B cell (primary cell): ENCODE data around the gene NID1. TPM values are rescaled to one million over a fixed set of nuclear protein-coding genes. Genes with fewer than 3 reads are reported as not detected.

Experiments
- ATAC-seq: fragments of 200-7000 bp; cut with Tn5 transposase; one replicate; pipeline ENCODE4 v1.10.0; 2021; ENCODE audit warnings: low read depth, mild to moderate bottlenecking, moderate number of reproducible peaks, moderate library complexity
- CTCF ChIA-PET: fragments of 350-600 bp; sonication (Branson Sonifier 250); formaldehyde crosslinking; loops from one replicate; lab custom pipeline; 2021; ENCODE audit warnings: antibody characterized with exemption, inconsistent platforms; lab: Charles Lee
- POLR2A ChIA-PET: fragments of 350-600 bp; sonication (Branson Sonifier 250); formaldehyde crosslinking; loops from one replicate; lab custom pipeline; 2021; ENCODE audit warnings: antibody characterized with exemption; lab: Charles Lee
- DNase-seq: peaks from one replicate; pipeline ENCODE4 v3.0.0; 2013
- H2AFZ ChIP-seq: 2 replicates; pipeline ENCODE4 v1.6.1; 2012; ENCODE audit warnings: mild to moderate bottlenecking, low read depth, low read length; ENCODE audit not compliant: insufficient read depth, poor library complexity, severe bottlenecking
- H3K27ac ChIP-seq, 2 donors: 1 replicate in 1 of 2; 2 replicates in 1 of 2; pipeline ENCODE4 v1.5.1; 2012 to 2013; ENCODE audit warnings: low read length in 2 of 2, mild to moderate bottlenecking in 2 of 2, moderate library complexity in 1 of 2
- H3K27me3 ChIP-seq, 4 experiments: fragments of 200-600 bp in 1 of 4; sonication (generic) in 1 of 4; replicated peaks in 1 of 4; 1 replicate in 2 of 4; 2 replicates in 2 of 4; pipeline versions ENCODE4 v1.6.1 to v1.7.0; 2013 to 2016; ENCODE audit warnings: low read length in 3 of 4, mild to moderate bottlenecking in 2 of 4, mixed read lengths in 1 of 4, moderate library complexity in 1 of 4; ENCODE audit not compliant: insufficient read depth in 4 of 4, control insufficient read depth in 3 of 4; ENCODE audit errors: control extremely low read depth in 1 of 4
- H3K36me3 ChIP-seq, 2 experiments: replicated peaks in 1 of 2; 1 replicate in 1 of 2; 2 replicates in 1 of 2; pipeline versions ENCODE4 v1.6.1 to v1.7.1; 2013; ENCODE audit warnings: low read length in 1 of 2; ENCODE audit not compliant: insufficient read depth in 2 of 2, control insufficient read depth in 1 of 2; ENCODE audit errors: control extremely low read depth in 1 of 2, extremely low read depth in 1 of 2
- H3K4me1 ChIP-seq, 2 donors: fragments of 200-600 bp in 1 of 2; sonication (generic) in 1 of 2; 1 replicate in 1 of 2; 2 replicates in 1 of 2; pipeline versions ENCODE4 v1.5.1 to v1.6.1; 2013 to 2017; ENCODE audit warnings: low read length in 2 of 2; ENCODE audit not compliant: control insufficient read depth in 2 of 2, insufficient read depth in 2 of 2
- H3K4me2 ChIP-seq: replicated peaks from 2 replicates; pipeline ENCODE3; 2012; ENCODE audit warnings: mild to moderate bottlenecking, low read depth, low read length; ENCODE audit not compliant: poor library complexity, severe bottlenecking
- H3K4me3 ChIP-seq, 5 experiments: fragments of 200-600 bp in 1 of 5; sonication (generic) in 1 of 5; 1 replicate in 3 of 5; 2 replicates in 2 of 5; pipeline versions ENCODE4 v1.5.1 to v1.7.0; 2011 to 2016; ENCODE audit warnings: low read length in 4 of 5, mild to moderate bottlenecking in 4 of 5, low read depth in 2 of 5, control low read depth in 1 of 5, moderate library complexity in 1 of 5; ENCODE audit not compliant: insufficient read depth in 1 of 5; ENCODE audit errors: control extremely low read depth in 1 of 5, extremely low read depth in 1 of 5
- H3K79me2 ChIP-seq: fragments of 200-600 bp; sonication (generic); one replicate; pipeline ENCODE4 v1.6.0; 2016; ENCODE audit warnings: low read length; ENCODE audit not compliant: control insufficient read depth, insufficient read depth
- H3K9ac ChIP-seq: fragments of 200-600 bp; sonication (generic); 2 replicates; pipeline ENCODE4 v1.6.1; 2017; ENCODE audit warnings: mild to moderate bottlenecking, low read length, moderate library complexity
- H3K9me3 ChIP-seq, 3 donors: one replicate each; pipeline versions ENCODE4 v1.6.1 to v1.7.1; 2013; ENCODE audit warnings: low read length in 2 of 3; ENCODE audit not compliant: control insufficient read depth in 2 of 3, insufficient read depth in 1 of 3; ENCODE audit errors: control extremely low read depth in 1 of 3
- H4K20me1 ChIP-seq: 2 replicates; pipeline ENCODE4 v1.6.0; 2012; ENCODE audit warnings: mild to moderate bottlenecking, low read length; ENCODE audit not compliant: insufficient read depth, control insufficient read depth, poor library complexity, severe bottlenecking
- H3K27ac Mint-ChIP-seq: one replicate; pipeline ENCODE4 v1.8.0; 2021; ENCODE audit warnings: mixed read lengths
- H3K27me3 Mint-ChIP-seq: one replicate; pipeline ENCODE4 v1.8.0; 2021; ENCODE audit warnings: mixed read lengths
- H3K4me1 Mint-ChIP-seq: one replicate; pipeline ENCODE4 v1.8.0; 2021; ENCODE audit warnings: mixed read lengths
- H3K4me3 Mint-ChIP-seq: one replicate; pipeline ENCODE4 v1.8.0; 2021; ENCODE audit warnings: mixed read lengths
- H3K9me3 Mint-ChIP-seq: one replicate; pipeline ENCODE4 v1.8.0; 2022; ENCODE audit warnings: mixed read lengths; ENCODE audit not compliant: insufficient read depth
- EZH2 ChIP-seq: IDR thresholded peaks from 2 replicates; pipeline ENCODE4 v1.6.1; 2012; ENCODE audit warnings: borderline replicate concordance, low read depth, mild to moderate bottlenecking, moderate library complexity, low read length; ENCODE audit not compliant: insufficient read depth, poor library complexity, severe bottlenecking
- WGBS: methylation state at CpG from one replicate; pipeline ENCODE4 v1.1.5; 2013; ENCODE audit warnings: missing lambda C conversion rate; ENCODE audit not compliant: insufficient coverage; 5-methylcytosine and 5-hydroxymethylcytosine counted together
- intact Hi-C: fragments of 100-400 bp; cut with micrococcal nuclease; formaldehyde crosslinking; loops from one replicate; pipeline ENCODE4 v1.10.0; 2022
- polyA plus RNA-seq: library from polyadenylated mRNA; depleted of rRNA; stranded (reverse); fragments of >200 nt; gene quantifications from 2 replicates; pipeline ENCODE4 v1.2.3, GENCODE V29; 2012
- total RNA-seq, 2 donors: library from RNA; stranded (reverse); fragments of 120-200 nt in 1 of 2; gene quantifications; 1 replicate in 1 of 2; 2 replicates in 1 of 2; pipeline versions ENCODE4 v1.2.3 to v1.2.4, GENCODE V29; 2013 to 2022
- TF ChIP-seq, protein P1 (sequence below): fragments of 200-600 bp; IDR thresholded peaks from one replicate; pipeline ENCODE4 v1.8.0; 2022; ENCODE audit warnings: antibody characterized with exemption, mild to moderate bottlenecking

NID1 gene
- total and polyA plus RNA-seq, 2 donors (not counting 1 experiment from before 2014, with no cell fraction given) = 0.06 TPM; not detected in 1

- CTCF ChIA-PET = no interaction called here
Observed at GRCh38 chr1:236051242-236051791, 13.6 kb downstream of the NID1 start.

DNA sequence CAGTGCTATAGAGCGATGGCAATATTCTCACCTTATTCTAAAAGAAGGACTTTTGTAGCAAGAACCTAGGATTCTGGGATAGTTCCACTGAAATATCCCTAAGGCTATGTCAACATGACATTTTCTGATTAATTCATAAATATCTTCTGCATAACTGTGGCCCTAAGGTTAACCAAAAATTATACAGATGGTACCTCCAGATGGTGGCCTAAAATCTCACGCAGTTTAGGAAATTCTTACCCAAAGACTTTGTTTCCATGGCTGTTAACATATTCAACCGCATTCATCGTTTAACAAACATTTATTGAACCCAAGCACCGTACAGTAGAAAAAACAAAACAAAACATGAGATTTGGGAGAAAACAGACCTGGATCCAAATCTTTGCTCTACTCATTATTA lies 19.1 kb downstream of the NID1 start:
- Mint-ChIP-seq H3K27me3 (peaks cover 21% of the 10 kb centered on the region), H3K4me3 (no peak overlapping the region), H3K9me3 (no peaks in the 10 kb centered on the region), H3K27ac (no peak overlapping the region), H3K4me1 (no peaks in the 10 kb centered on the region)
- intact Hi-C loops = no loop called here
- Histone ChIP-seq H3K36me3 (no peaks in the 10 kb centered on the region), H3K4me2 (no peak overlapping the region), H2AFZ (no peak overlapping the region), H3K9me3 (peaks cover 0 to 10% (median 0%) of the 10 kb centered on the region in 3 donors), H3K79me2 (no peaks in the 10 kb centered on the region), H3K27me3 (peaks cover 0 to 3% (median 0%) of the 10 kb centered on the region in 4 experiments), H4K20me1 (no peaks in the 10 kb centered on the region), H3K4me3 (no peak overlapping the region), H3K9ac (no peak overlapping the region), H3K4me1 (no peaks in the 10 kb centered on the region), H3K27ac (no peak overlapping the region)
- ChIA-PET CTCF (interaction anchor here (1.1 kb wide), 1 partner anchor 261 kb away, joined by 3 read pairs; no protein-coding TSS in a partner anchor), POLR2A (no interaction called here)
- TF ChIP-seq, protein P1, sequence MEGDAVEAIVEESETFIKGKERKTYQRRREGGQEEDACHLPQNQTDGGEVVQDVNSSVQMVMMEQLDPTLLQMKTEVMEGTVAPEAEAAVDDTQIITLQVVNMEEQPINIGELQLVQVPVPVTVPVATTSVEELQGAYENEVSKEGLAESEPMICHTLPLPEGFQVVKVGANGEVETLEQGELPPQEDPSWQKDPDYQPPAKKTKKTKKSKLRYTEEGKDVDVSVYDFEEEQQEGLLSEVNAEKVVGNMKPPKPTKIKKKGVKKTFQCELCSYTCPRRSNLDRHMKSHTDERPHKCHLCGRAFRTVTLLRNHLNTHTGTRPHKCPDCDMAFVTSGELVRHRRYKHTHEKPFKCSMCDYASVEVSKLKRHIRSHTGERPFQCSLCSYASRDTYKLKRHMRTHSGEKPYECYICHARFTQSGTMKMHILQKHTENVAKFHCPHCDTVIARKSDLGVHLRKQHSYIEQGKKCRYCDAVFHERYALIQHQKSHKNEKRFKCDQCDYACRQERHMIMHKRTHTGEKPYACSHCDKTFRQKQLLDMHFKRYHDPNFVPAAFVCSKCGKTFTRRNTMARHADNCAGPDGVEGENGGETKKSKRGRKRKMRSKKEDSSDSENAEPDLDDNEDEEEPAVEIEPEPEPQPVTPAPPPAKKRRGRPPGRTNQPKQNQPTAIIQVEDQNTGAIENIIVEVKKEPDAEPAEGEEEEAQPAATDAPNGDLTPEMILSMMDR = no peak
- TF ChIP-seq EZH2 = no peak
- DNase-seq (no peak), ATAC-seq (no peak)
- 90% methylated on average over 4 of the region's 5 CpGs for WGBS

More at GRCh38 chr1:236051242-236051791, 13.6 kb downstream of the NID1 start:
- no peaks in the 10 kb centered on the region for H4K20me1 ChIP-seq
- TF ChIP-seq EZH2 = no peak
- H3K27me3 ChIP-seq = peaks cover 0 to 3% (median 0%) of the 10 kb centered on the region in 4 experiments
- Mint-ChIP-seq H3K4me1 (no peaks in the 10 kb centered on the region), H3K27me3 (peaks cover 28% of the 10 kb centered on the region), H3K9me3 (no peaks in the 10 kb centered on the region), H3K27ac (no peak overlapping the region), H3K4me3 (no peak overlapping the region)
- POLR2A ChIA-PET = no interaction called here
- no peaks in the 10 kb centered on the region for H3K79me2 ChIP-seq
- H2AFZ ChIP-seq = no peak overlapping the region
- no peak overlapping the region for H3K4me3 ChIP-seq
- WGBS = no CpG with 5 or more reads among the region's 9 CpGs
- peaks cover 0 to 2% (median 0%) of the 10 kb centered on the region in 3 donors for H3K9me3 ChIP-seq
- ATAC-seq = no peak
- H3K4me2 ChIP-seq = no peak overlapping the region
- no peaks in the 10 kb centered on the region for H3K4me1 ChIP-seq
- intact Hi-C loops = no loop called here
- H3K9ac ChIP-seq = no peak overlapping the region
- no peak for DNase-seq
- no peaks in the 10 kb centered on the region for H3K36me3 ChIP-seq
- no peak overlapping the region for H3K27ac ChIP-seq
